ENCODE results near the gene TIMP2.

- no peak for TF ChIP-seq EZH2 (conservative IDR thresholded peaks at IDR 0.05; ENCODE audit: low read depth, low read length)
- TF ChIP-seq, protein P1, sequence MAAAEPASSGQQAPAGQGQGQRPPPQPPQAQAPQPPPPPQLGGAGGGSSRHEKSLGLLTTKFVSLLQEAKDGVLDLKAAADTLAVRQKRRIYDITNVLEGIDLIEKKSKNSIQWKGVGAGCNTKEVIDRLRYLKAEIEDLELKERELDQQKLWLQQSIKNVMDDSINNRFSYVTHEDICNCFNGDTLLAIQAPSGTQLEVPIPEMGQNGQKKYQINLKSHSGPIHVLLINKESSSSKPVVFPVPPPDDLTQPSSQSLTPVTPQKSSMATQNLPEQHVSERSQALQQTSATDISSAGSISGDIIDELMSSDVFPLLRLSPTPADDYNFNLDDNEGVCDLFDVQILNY (CRISPR knock-in tag; conservative IDR thresholded peaks at IDR 0.05): no peak
- TF ChIP-seq RFX5 (IDR thresholded peaks at IDR 0.05; ENCODE audit: low read depth, low read length): no peak
- TF ChIP-seq, protein P2, sequence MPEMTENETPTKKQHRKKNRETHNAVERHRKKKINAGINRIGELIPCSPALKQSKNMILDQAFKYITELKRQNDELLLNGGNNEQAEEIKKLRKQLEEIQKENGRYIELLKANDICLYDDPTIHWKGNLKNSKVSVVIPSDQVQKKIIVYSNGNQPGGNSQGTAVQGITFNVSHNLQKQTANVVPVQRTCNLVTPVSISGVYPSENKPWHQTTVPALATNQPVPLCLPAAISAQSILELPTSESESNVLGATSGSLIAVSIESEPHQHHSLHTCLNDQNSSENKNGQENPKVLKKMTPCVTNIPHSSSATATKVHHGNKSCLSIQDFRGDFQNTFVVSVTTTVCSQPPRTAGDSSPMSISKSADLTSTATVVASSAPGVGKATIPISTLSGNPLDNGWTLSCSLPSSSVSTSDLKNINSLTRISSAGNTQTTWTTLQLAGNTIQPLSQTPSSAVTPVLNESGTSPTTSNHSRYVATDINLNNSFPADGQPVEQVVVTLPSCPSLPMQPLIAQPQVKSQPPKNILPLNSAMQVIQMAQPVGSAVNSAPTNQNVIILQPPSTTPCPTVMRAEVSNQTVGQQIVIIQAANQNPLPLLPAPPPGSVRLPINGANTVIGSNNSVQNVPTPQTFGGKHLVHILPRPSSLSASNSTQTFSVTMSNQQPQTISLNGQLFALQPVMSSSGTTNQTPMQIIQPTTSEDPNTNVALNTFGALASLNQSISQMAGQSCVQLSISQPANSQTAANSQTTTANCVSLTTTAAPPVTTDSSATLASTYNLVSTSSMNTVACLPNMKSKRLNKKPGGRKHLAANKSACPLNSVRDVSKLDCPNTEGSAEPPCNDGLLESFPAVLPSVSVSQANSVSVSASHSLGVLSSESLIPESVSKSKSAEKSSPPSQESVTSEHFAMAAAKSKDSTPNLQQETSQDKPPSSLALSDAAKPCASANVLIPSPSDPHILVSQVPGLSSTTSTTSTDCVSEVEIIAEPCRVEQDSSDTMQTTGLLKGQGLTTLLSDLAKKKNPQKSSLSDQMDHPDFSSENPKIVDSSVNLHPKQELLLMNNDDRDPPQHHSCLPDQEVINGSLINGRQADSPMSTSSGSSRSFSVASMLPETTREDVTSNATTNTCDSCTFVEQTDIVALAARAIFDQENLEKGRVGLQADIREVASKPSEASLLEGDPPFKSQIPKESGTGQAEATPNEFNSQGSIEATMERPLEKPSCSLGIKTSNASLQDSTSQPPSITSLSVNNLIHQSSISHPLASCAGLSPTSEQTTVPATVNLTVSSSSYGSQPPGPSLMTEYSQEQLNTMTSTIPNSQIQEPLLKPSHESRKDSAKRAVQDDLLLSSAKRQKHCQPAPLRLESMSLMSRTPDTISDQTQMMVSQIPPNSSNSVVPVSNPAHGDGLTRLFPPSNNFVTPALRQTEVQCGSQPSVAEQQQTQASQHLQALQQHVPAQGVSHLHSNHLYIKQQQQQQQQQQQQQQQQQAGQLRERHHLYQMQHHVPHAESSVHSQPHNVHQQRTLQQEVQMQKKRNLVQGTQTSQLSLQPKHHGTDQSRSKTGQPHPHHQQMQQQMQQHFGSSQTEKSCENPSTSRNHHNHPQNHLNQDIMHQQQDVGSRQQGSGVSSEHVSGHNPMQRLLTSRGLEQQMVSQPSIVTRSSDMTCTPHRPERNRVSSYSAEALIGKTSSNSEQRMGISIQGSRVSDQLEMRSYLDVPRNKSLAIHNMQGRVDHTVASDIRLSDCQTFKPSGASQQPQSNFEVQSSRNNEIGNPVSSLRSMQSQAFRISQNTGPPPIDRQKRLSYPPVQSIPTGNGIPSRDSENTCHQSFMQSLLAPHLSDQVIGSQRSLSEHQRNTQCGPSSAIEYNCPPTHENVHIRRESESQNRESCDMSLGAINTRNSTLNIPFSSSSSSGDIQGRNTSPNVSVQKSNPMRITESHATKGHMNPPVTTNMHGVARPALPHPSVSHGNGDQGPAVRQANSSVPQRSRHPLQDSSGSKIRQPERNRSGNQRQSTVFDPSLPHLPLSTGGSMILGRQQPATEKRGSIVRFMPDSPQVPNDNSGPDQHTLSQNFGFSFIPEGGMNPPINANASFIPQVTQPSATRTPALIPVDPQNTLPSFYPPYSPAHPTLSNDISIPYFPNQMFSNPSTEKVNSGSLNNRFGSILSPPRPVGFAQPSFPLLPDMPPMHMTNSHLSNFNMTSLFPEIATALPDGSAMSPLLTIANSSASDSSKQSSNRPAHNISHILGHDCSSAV (CRISPR knock-in tag; IDR thresholded peaks at IDR 0.05; ENCODE audit: borderline replicate concordance): no peak
- no peak for TF ChIP-seq IKZF1 (IDR thresholded peaks at IDR 0.05)
- TF ChIP-seq ZFP36L2 (CRISPR knock-in tag; IDR thresholded peaks at IDR 0.05): no peak
- no peak for TF ChIP-seq ZNF232 (CRISPR knock-in tag; IDR thresholded peaks at IDR 0.05; ENCODE audit: borderline replicate concordance)
- no peak for TF ChIP-seq RARG (CRISPR knock-in tag; IDR thresholded peaks at IDR 0.05; ENCODE audit: low read depth)
- TF ChIP-seq, protein P3, sequence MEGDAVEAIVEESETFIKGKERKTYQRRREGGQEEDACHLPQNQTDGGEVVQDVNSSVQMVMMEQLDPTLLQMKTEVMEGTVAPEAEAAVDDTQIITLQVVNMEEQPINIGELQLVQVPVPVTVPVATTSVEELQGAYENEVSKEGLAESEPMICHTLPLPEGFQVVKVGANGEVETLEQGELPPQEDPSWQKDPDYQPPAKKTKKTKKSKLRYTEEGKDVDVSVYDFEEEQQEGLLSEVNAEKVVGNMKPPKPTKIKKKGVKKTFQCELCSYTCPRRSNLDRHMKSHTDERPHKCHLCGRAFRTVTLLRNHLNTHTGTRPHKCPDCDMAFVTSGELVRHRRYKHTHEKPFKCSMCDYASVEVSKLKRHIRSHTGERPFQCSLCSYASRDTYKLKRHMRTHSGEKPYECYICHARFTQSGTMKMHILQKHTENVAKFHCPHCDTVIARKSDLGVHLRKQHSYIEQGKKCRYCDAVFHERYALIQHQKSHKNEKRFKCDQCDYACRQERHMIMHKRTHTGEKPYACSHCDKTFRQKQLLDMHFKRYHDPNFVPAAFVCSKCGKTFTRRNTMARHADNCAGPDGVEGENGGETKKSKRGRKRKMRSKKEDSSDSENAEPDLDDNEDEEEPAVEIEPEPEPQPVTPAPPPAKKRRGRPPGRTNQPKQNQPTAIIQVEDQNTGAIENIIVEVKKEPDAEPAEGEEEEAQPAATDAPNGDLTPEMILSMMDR (CRISPR knock-in tag; IDR thresholded peaks at IDR 0.05): no peak
- TF ChIP-seq ETV6 (CRISPR knock-in tag; conservative IDR thresholded peaks at IDR 0.05): no peak
Measured at GRCh38 chr17:78947235-78948149, 22.3 kb upstream of the TIMP2 start.
